Measurements from ENCODE around the gene GPATCH2L.

GPATCH2L gene

GRCh38 chr14:76257111-76257803 lies 105.5 kb downstream of the GPATCH2L start:
- no peak for DNase-seq (ENCODE audit: low spot score)

- no peak for DNase-seq (ENCODE audit: low spot score)
Observed at GRCh38 chr14:76257842-76258397, 106.2 kb downstream of the GPATCH2L start.

GRCh38 chr14:76259029-76259735 lies 107.5 kb downstream of the GPATCH2L start:
- DNase-seq (ENCODE audit: low spot score) = no peak

- DNase-seq (ENCODE audit: low spot score) = no peak
Observed at GRCh38 chr14:76260749-76261148, 109.0 kb downstream of the GPATCH2L start.

GRCh38 chr14:76261371-76261811 lies 109.7 kb downstream of the GPATCH2L start:
- no peak for DNase-seq (ENCODE audit: low spot score)

GRCh38 chr14:76262641-76263040 lies 110.9 kb downstream of the GPATCH2L start:
- DNase-seq (ENCODE audit: low spot score) = no peak
